HG03469 (cell line): ENCODE data around the gene FOXP1.
A peak's percentile ranks its signal among the peaks of the same experiment; 100 is the strongest.
"Not testable (repeated sequence)": the region's sequence is repeated elsewhere in the genome, so short reads cannot be mapped to it uniquely, and the experiment has no call there.

Experiments
- ATAC-seq: cut with Tn5 transposase; IDR thresholded peaks from one replicate; pipeline ENCODE4 v1.9.1; 2021; ENCODE audit warnings: mild to moderate bottlenecking, moderate library complexity, moderate number of reproducible peaks; ENCODE audit not compliant: unreplicated experiment

FOXP1 gene

DNA sequence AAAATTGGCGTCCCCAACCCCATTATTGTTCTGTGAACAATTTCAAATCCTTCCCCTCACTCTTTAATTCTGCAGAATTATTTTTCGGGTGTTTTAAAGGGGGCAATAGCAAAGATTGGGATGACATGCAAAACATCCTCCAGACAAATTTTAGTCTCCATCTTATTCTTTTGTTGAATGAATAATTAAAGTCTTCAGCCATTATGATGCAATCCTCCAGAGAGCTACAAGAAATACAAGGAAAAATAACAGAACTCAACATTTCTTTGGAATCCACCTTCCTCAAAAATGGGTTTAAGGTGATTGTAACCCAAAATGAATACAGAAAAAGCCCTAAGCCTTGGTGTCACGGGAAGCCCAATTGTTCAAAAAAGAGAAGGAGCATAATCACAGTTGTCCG, 49.9 kb downstream of the FOXP1 start:
- ATAC-seq, result no peak

DNA sequence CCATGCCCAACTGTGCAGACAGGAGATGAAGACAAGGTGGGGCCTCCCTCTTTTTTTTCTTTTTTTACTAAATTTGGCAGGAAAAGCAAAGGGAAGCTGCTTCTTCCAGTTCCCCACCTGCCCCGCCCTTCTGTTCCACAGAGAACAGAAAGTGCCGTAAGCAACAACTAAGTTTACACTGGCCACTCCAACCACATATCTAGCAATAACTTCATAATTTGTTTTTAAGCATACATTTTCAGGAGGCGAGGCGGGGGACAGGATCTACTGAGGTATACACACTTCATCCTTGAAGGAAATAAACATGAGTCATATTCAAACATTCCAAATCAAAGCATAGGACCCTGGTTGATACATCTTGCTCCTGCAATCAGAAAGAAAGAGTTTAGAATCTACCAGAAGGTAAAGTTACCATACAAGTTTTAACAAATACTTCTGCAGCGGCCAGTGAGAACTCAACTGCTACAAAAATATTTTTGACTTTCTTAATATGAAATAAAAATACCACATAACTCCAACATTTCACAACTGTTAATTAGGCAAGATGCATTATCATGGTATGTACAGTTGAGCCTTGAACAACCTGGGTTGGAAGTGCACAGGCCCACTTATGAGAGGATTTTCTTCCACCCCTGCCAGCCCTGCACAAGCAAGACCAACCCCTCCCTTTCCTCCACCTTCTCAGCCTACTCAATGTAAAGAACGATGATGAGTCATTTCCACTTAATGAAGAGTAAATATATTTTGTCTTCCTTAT, 50.7 kb downstream of the FOXP1 start:
- no peak for ATAC-seq

DNA sequence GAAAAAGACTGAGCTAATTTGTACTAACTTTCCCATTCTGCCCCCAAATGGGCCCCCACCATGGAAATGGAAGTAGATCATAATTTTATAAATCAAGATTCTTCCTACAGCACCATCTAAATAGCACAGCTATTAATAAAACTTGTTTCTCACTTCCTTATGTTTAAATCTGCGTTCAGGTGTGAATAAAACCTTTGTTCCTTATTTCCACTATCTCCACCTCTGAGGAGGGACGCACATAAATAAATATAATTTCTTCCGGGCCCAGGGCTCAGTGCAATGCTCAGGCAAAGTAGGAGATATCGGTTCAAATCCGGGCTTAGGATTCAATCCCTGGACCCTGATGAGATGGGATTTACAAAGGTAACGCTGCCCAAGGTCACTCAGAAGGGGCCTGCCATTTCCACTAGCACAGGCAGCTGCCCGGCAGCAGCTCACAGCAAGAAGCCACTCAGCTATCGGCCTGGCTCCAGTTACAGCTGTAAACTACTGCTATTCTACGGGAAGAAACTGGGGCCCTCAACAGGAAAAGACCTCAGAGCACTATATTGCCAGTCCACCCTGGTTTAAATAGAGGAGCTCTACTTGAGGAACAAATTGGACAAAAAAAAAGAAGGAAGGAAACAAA, 52.5 kb downstream of the FOXP1 start:
- ATAC-seq, result no peak

DNA sequence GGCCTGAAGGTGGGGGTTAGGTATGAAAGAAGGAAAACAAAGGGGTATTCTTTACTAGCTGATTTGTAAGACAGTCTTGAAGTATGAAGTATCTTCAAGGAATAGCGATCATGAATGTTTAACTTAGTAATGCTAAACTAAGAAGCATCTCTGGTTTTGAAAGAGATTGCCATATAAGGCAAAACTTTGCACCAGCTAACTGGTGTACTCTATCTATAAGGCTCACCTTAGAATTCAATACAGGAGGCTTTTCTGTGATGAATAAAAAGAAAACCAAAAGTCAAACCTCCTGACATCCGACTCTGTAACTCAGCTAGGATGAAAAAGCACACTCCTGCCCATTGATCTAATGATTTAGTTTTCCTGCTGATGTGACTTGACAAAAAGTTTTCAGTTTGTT, 54.7 kb downstream of the FOXP1 start:
- ATAC-seq, result peak; percentile 62

DNA sequence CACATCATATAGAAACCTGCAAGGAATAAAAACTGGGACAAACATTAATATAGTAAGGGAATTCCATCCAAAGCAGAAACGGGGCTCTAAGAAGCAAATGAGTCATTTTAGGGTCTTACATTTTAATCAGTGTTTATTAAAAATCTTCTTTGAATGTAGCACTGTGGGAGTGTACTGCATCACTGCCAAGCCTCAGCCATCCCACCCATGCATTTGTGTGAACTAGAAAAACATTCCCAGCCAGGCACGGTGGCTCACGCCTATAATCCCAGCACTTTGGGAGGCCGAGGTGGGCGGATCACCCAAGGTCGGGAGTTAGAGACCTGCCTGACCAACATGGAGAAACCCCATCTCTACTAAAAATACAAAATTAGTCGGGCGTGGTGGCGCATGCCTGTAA, 57.1 kb downstream of the FOXP1 start:
- not testable (repeated sequence) for ATAC-seq

DNA sequence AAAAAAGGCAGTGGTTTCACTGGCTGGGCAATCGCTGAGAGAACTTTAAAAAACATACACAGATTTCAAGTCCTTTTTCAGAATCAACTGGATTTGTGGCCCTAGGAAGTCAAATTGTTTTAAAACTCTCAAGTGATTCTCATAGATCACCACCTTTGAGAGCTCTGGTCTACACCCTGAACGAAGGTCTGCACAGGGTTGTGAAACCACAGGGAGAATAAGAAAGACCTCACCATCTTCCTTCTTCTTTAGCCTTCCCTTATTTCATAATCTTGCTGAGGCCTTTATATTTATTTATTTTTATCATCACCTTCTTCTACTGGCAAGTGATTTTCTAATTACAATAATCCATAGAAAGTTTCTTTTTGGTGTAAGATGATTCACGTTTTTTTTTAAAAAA, 58.1 kb downstream of the FOXP1 start:
- no peak for ATAC-seq

DNA sequence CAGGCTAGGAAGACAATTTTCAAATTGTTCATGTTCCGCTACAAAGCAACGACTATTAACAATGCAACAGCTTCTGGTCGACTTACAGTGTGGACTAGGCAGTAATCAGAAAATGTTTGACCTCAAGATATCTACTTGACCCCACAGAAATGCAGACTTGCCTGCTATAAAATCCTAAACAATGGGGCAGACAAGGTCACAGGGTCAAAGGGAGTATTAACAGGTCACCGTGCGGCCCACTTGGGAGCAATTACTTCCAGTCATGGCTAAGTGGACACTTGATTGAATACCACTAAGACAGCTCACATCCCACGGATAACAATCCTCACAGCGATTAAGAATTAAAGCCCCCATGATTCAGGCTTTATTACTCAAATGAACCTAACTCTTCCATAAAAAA, 58.9 kb downstream of the FOXP1 start:
- no peak for ATAC-seq

DNA sequence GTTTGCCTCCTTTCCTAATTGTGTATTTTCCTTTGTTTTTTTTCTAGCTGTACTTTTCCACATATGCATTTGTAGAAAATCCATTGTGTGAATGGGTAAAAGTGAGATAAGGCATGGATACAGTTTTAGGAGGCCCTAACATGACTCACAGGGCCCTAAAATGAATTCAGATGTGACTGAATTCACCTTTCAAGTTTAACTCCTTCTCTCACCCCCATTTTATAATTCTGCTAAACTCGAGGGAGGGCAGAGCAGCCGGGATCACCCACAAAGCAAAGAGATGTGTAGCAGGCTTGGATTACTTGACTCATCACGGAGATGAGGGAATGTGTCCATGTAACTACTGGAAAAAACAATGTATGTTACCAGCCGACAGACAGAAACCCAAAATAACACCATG, 59.9 kb downstream of the FOXP1 start:
- no peak for ATAC-seq

DNA sequence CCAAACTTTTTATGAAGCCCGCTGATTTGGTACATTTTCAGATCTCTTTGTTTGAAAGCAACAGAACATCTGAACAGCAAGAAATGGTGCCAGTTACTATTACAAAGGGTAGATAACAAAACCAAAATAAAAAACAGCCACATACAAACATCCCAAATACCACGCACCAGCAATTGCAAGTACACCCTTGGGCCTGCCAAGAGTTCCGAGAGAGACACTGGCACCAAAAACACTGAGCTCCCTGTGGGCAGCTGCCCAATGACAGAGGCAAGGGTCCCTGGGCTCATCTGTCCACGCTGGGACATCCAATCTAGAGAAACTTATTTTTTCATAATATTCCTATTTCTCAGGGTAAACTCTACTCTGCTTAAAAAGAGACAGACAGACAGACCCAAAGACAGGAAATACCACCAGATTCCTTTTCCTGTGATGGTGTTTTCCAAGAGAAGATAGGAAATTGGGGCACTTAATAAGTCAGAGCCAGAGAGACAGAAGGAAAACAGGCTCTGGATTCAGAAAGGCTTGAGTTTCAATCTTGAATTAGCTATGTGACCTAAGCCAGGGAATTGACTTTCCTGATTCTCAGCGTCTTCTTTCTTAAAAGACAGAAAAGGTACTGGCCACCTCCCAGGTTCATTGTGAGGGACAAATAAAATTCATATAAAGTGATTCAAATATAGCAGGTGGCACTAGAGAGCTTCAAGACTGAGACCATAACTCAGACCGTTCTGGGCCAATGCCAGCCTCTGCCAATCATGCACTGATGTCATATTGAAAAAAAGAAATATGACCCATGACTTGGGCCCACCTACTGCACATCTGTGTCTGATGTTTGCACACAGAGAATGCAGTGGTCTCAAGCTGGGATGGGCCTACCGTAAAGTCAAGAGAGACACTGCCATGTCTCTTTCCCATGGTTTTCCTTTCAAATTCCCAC, 61.3 kb downstream of the FOXP1 start:
- no peak for ATAC-seq

DNA sequence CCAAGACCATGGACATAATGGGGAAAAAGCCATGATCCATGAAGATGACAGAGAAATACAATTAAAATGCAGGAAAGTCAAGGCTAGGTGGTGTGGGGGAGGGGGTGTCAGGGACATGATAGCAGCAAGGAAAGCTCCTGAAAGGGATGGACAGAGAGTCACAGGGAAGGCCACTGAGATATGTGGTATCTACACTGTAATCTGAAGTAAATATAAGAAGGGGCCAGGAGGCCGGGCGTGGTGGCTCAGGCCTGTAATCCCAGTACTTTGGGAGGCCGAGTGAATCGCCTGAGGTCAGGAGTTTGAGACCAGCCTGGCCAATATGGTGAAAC, 62.5 kb downstream of the FOXP1 start:
- no peak for ATAC-seq

DNA sequence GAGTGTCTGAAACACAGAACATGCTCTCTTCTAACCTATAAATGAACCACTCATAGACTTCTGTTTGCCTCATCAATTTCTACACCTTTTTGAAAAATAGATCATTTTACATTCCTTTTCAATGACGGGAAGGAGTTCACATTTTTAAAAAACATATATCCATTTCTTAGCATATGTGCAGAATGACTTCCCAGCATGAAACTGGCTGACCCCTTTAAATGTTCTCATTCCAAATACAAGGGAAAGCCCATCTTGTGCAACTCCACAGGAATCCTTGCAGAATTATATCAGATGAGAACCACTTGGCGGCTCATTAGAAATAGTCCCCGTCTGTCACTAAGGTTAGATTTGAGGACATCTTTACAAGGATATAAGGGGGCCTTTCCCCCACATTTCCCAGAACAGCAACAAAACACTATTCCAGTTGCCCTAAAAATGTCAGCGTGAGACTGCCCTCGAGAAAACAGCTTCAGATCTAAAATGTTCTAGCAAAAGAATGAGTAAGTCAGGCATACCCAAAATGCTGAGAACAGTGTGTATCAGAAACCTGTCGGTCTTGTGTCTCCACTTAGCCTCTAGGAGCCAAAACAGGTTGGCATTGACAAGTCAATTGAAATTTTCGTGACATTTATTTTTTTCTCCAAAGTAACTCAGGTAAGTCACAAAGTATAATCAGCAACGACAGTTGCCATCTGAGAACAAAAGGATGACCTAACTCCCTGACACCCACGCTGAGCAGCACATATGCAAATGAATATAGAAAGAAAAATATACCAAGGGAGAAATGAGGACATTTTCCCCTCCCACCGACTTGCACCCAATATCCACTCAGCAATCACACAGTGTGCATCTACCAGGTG, 63.1 kb downstream of the FOXP1 start:
- no peak for ATAC-seq

DNA sequence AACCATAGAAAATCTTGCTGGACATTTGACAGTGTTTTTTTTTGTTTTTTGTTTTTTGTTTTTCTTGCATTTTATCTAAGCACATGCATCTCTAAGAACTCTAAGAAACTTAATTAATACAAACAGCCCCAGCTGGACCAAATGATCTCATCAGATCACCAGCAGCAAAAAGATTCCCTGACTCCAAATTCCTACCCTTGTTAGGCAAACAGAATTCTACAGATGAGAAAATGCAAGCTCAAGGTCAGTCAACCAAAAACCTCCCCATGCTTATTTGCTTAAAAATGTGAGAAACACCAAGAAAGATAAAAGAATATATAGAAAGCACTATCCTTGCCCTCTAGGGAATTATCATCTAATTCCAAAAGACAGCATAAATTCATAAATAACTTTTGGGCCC, 65.4 kb downstream of the FOXP1 start:
- no peak for ATAC-seq

DNA sequence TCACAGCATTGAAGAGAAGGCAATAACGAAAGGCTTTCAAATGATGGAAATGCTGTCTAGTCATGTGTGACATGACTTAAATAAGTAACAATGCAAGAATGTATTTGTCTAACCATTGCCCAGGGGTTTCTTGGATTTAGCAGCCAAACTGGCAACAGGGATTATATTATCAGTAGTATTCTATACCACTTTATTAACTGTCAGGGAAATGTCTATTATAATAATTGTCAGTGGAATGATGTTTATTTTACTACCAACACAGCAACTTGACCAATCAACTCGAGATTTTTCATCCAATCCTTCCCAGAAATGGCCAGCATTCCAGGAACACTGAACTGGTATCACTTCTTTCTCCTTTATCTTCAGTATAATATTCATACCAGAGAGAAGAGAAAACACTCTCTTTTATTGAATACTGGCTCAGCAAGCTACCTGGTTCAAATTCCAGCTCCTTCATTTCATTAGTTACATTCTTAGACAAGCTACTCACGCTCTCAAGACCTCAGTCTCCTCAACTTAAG, 66.2 kb downstream of the FOXP1 start:
- ATAC-seq, result no peak

DNA sequence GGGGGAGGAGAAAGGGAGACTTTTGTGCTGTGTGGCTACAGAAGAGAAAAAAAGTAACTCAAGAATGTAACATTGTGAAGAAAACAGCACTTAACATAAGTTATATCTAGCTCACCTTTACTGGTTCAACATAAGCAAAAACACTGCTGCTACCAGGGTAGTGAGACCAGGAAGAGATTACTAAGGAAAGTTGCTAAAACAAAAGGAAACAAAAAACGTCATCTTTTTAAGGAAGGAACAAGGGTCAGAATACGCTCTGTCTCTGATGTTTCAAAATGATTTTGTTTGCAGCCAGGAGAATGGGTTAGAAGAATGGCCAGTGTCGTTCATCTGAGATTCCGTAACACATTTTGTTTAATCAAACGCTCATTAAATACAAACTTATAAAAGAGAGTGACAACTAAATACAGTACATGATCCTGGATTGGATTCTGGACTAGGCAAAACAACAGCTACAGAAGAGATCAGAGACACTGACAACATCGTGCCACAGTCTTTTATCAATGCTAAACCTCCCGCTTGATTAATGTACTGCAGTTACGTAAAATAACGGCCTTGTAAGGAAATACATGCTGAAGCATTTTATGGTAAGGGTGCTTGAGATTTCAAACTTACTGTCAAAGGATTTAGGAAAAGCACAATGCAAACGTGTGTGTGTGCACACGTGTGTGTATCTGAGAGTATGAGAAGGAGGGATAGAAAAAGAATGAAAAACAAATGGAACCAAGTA, 67.7 kb downstream of the FOXP1 start:
- ATAC-seq, result no peak

DNA sequence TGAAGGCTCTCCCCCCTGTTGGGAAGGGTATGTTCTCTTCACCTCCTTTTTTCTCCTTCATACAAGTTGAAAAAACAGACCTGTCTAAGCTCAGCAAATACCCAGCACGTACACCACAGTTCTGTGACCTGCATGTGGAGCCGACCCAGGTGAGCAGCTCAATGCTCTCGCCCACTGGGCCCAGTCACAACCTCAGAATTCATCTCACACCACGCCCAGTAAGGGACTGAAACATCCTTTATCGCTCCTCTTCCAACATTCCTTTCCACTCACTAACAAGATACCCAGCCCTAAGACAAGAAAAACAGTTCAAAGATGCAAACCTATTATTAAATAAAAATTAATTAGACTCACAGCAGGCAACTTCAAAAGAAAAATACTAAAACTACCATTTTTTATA, 68.9 kb downstream of the FOXP1 start:
- no peak for ATAC-seq

DNA sequence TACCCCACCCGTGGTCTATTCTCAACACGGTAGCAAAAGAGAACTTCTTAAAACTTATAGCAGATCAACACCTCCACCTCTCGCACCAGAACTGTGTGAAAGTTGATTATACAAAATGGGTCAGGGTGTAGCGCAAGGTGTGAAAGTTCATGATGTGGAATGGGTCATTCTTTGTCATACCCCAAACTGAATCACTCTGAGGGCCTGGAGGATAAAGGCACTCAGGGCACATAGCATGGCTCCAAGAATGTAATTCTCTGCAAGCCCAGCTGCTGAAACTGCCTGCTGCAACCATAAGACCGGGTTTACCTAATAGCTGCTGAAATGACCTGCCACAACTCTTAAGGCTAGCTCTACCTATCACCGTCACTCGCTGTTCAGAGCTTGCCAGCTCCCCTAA, 70.0 kb downstream of the FOXP1 start:
- ATAC-seq, result no peak

DNA sequence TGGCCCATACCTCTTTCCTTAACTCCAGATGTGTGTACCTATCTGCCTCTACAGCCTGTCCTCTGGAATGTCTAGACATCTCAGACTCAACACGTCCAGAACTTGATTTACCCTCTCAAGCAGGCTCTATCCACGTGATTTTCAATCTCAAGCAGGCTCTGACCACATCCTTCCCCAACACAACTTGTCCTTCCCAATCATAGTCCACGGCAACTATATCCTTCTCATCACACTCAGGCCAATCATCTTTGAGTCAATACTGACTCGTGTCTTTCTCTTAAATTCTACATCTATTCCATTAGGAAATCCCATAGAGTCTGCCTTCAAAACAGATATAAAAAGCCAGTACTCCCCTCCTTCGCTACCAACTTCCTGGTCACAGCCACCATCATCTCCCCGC, 70.4 kb downstream of the FOXP1 start:
- no peak for ATAC-seq

DNA sequence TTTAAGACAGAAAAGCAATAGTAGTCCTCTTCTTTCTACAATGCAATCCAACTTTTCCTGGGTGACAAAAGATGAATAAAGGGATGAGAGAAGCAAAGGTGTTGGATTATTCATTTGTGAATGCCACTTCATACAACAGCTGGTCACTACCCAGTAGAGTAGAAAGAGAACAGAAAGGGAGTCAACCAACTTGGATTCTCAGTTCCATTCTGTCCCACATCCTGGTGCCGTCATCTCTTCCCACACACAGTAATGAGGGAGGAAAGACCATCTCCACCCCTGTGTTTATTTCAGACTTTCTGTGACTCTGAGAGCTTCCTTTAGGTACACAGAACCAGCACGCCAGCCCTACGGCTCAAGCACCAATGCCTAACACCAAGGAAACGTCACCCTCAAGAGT, 71.0 kb downstream of the FOXP1 start:
- ATAC-seq, result no peak

DNA sequence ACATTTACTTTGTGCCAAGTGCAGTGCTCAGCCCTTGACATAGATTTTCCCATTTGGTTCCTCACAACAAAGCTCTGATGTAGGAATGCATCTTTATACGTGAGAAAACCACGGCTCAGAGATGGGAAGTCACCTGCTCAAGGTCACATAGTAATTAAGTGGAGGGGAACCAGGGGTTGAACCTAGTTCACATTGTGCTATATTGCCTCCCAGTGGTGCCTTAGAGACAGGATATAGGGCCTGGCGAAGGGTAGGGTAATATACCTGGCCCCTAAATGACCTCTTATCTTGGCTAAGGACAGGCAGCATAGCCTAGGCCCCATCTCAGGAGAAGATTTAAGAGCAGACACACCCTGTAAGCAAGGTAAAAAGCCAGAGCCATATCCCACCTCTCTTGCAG, 71.5 kb downstream of the FOXP1 start:
- ATAC-seq, result peak; percentile 58

DNA sequence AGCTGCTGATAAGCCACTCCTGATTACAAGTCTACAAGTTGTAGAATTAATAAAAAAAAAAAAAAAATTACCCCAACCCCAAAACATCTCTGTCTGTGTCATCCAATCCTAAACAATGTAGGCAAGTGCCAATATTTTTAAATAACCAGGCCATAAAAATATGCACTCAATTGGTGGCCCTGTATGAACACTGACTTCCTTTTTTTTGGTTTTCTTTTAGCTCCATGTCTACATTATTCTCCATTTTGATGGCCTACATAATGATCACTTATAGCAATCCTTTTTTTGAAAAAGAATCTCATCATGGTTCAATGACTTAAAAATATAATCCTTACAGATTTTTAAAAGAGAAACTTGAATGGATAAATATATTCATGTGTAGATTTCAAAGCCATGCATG, 72.1 kb downstream of the FOXP1 start:
- no peak for ATAC-seq
